GM12892 (cell line): ENCODE measurements around the gene SDF2L1.

Source experiments
- POLR2A ChIP-seq: IDR thresholded peaks from 2 replicates; pipeline ENCODE4 v1.6.1; 2011; ENCODE audit warnings: low read depth, low read length, control low read depth
- POLR2AphosphoS5 ChIP-seq: IDR thresholded peaks from 2 replicates; pipeline ENCODE4 v1.6.1; 2011; ENCODE audit warnings: low read depth, low read length, control low read depth
- TAF1 ChIP-seq: IDR thresholded peaks from 2 replicates; pipeline ENCODE4 v1.6.1; 2011; ENCODE audit warnings: low read depth, mild to moderate bottlenecking, control low read depth, low read length, borderline replicate concordance

DNA sequence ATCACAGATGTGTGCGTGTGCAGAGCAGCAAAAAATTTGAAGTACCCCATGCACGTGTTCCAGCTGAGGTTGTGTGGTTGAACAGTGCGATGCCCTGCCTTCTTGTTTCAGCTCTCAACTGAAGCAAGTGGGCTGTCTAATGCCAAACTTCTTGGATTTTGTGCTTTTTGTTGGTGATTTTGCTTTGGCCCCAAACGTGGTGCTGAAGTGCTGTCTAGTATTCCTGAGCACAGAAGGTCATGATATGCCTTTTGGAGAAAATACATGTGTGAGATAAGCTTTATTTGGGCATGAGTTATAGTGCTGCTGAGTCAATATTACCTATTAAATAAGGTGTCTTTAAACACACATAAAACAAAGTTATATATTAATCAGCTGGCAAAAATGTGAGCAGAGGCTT is 26.4 kb upstream of the SDF2L1 start:
- TF ChIP-seq POLR2A (no peak), TAF1 (no peak), POLR2AphosphoS5 (no peak)
